Left colon (tissue), 2 donors: ENCODE measurements around the gene RBM33. TPM values are rescaled to one million over a fixed set of nuclear protein-coding genes. Genes with fewer than 3 reads are reported as not detected.

Experiments used
- ATAC-seq: fragments of 200-7000 bp; cut with Tn5 transposase; one replicate; pipeline ENCODE4 v1.9.1; 2020; ENCODE audit warnings: mild to moderate bottlenecking, moderate library complexity
- DNase-seq, 2 donors: peaks; one replicate each; pipeline ENCODE4 v3.0.0-alpha.2; 2020
- intact Hi-C, 2 donors: fragments of 100-400 bp; cut with DNase I in 1 of 2; cut with micrococcal nuclease in 1 of 2; formaldehyde crosslinking; loops; one replicate each; pipeline versions ENCODE4 v1.11.2 to v1.14.0; 2022; cut with DNase I, micrococcal nuclease
- total RNA-seq, 2 donors: library from RNA; stranded (reverse); fragmentation: NEBNext Ultra II Directional; extraction: Animal tissue kit (Norgen Biotek cat#: 25700); gene quantifications; one replicate each; pipeline ENCODE4 v1.2.1, GENCODE V29; 2021
- donor health status: DM: no; HTN: no; CAD: no.
- donor health status: DM: yes; HTN: yes; CAD: no.

The RBM33 gene
- total RNA-seq, 2 donors from 2014 or later, result 59.1 to 61.1 TPM

- intact Hi-C loops, result no loop called here
- DNase-seq (no peak), ATAC-seq (peak; percentile 64)
Observed at GRCh38 chr7:155702616-155703015, 58.2 kb downstream of the RBM33 start.

DNA sequence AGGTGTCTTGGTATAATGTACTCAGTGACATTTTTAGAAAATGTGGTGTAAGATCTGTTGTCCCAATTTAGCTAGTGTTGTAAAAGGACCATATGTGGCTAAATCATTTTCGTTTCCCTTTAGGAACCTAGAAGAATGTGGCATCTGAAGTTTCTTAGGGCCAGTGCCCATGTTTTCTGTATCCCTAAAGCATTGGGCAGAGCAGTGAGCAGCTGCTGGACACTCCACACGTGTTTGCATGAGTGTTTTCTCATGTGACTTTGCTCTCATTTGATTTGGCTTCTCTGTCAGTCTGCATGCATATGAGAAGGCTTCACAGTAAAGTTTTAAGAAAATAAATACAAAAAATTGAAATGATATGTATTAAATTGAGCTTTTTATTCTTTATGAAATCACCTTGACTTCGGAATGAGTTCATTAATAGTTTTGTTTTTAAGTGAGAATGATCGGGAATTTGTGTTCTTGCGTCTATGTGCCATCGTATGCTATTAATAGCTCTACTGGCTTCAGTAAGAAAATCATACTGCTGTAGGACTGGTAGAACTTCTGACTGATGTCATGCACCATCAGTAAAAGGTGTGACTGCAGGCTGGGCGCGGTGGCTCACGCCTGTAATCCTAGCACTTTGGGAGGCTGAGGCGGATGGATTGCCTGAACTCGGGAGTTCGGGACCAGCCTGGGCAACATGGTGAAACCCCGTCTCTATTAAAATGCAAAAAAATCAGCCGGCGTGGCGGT lies 61.3 kb downstream of the RBM33 start:
- DNase-seq (no peak), ATAC-seq (no peak)
- intact Hi-C loops, result no loop called here

DNA sequence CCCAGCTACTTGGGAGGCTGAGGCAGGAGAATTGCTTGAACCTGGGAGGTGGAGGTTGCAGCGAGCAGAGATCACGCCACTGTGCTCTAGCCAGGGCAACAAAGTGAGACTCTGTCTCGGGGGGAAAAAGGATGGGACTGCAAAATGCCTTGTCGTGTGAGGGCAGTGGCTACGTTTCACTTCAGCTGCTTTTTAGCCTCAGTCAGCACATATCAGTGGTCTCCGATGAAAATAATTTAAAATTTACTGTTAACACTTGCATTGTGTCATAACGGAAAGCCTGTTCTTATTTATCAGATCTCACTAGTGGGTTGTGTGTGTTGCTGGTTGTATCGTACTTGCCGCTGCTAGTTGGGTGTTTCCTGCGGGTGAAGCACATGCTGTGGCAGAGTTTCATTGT lies 61.9 kb downstream of the RBM33 start:
- DNase-seq, result no peak

DNA sequence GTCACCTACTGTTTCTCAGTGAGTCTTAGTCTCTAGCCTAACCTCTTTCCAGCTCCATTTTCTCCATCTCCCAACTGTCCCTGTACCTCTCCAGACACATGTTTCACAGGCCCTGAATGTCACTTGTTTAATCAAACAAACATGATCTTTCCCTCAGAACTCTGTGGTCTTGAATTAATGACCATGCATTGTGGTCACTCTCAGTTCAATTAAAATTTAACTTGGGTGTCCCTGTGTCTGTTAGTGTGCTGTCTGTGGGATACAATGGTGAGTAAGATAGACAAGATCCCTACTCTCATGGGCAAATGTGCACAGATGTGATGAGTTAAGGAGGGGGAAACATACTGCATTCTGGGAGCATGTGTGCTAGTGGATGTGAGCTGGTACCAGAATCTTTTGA lies 65.0 kb downstream of the RBM33 start:
- ATAC-seq (no peak), DNase-seq (no peak)
- intact Hi-C loops, result no loop called here

More for the DNA sequence above, 61.9 kb downstream of the RBM33 start:
- ATAC-seq, result no peak
- intact Hi-C loops, result no loop called here

- intact Hi-C loops, result no loop called here
- DNase-seq (no peak), ATAC-seq (no peak)
Observed at GRCh38 chr7:155710031-155710430, 65.6 kb downstream of the RBM33 start.

DNA sequence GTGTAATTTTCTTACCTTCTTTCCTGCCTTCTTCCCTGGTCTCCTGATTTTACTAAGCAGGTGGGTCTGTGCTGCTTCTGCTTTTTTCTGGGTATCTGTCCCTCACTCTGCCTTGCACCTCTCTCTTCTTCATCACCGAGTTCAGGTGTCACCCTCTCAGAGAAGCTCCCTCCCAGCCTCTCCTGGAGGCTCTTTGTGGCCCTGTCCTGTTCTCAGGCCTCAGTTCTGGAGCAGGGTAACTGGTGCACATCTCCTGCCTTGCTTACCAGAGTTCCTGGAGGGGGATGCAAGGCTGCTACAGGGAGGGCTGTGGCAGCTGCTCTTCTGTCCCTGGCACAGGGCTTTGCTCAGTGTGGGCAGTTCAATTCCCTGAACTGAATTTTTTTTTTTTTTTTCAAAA lies 66.1 kb downstream of the RBM33 start:
- DNase-seq (no peak), ATAC-seq (no peak)
- intact Hi-C loops, result no loop called here

- DNase-seq, result no peak
- no peak for ATAC-seq
- intact Hi-C loops, result no loop called here
Observed at GRCh38 chr7:155711081-155711480, 66.6 kb downstream of the RBM33 start.

DNA sequence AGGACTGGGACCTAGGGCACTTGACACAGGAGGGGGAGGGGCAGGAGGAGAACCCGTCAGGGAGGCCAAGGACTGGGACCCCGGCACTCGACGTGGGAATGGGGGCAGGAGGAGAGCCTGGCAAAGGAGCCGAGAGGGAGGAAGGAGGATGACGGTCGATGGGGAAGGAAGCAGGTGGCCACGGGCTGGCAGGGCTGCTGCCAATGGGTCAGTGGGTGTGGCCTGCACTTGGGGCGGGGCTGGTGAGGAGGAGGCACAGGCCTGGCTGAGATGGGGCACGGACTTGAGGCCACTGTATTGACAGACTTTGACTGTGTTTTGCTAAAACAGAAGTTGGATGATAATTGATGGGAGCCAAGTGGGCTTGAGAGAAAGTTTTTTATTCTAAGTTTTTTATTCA lies 68.9 kb downstream of the RBM33 start:
- ATAC-seq (peak; percentile 92), DNase-seq (peak; percentile 41 to 56)
- intact Hi-C loops, result no loop called here

DNA sequence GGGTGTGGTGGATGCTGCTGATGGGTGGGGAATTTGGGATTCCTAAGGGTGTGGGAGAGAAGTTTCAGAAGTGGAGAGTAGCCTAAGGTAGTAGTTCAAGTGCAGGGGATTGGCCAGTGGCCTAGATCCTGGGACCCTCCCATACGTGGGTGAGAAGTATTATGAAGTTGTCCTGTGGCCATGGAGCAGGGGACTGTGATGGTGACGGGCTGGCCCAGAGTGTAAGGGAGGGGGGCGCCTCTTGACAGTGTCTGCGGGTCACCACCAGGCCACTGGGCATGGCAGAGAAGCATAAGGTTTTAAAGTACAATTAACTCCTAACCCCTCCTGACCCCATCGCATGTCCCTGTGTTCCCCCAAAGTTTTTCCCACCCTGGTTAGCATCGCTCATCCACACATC lies 70.2 kb downstream of the RBM33 start:
- ATAC-seq (no peak), DNase-seq (no peak)
- intact Hi-C loops, result no loop called here

DNA sequence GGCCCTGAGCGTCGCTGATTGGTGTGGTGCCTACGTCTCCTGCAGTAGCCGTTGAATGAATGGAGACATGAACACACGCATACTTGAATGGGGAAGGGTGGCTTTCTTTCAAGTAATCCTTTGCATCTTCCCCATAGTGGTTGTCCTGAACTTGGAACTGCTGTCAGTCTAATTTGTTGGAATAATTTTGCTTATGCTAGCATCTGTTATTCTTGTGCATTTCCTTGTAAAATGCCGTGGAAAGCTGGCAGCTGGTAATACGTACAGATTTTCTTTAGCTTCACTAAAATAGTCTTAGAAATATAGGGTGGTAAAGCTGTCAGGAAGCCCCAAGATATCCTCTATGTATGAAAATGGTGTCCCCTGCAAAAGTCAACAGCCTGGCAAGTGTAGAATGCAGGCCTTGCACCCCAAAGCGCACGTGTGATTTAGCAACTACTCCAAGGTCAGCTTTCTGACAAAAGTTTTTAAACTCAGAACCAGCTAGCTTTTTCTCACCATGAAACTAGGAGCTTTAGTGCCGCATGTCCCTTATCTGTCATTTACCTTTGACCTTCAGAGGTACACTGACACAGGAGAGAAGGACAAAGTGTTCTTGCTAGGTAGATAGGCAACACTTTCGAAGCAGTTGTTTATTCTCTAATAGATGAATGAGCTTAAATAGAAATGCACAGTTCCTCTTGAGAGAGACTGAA lies 70.8 kb downstream of the RBM33 start:
- intact Hi-C loops, result no loop called here
- DNase-seq, result no peak
- ATAC-seq, result no peak

GRCh38 chr7:155717010-155717744 lies 72.7 kb downstream of the RBM33 start:
- intact Hi-C loops, result no loop called here
- ATAC-seq, result no peak
- DNase-seq, result no peak

DNA sequence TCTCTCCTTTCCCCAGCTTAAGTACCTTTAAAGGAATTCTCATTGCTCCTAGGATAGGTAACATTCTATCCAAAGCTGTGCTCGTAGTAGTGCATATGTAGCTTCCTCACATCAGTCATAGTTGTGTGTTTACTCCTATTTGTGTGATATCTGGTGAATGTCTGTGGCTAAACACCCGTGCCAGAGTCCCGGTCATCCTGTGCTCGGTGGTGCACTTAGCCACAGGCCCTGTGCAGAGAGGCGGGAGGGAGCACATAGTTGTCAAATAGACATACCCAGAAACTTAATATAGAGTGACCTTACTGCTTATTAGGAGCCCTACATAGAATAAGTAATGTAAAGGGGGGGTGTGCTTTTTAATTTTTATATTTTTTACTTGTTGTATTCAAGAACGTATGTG lies 76.6 kb downstream of the RBM33 start:
- DNase-seq (no peak), ATAC-seq (no peak)
- intact Hi-C loops, result no loop called here

DNA sequence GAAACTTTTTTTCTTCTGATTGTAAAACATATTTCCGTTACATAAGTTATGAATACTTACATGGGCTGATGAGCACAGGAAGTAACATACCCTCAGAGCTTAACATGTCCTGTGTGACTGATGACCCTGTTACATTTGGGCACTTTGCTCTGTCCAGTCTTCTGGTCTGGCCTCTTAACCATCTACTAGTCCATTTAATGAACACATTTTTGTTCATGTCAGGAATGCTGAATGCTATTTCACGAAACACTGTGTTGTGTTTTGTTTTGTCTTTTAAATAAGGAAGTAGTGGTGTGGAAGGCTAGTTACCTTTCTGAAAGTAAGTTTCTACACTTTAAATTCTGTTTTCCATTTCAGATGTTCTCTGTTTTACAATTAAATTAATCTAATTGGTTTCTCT lies 77.7 kb downstream of the RBM33 start:
- ATAC-seq, result no peak
- DNase-seq, result no peak
- intact Hi-C loops, result no loop called here

- ATAC-seq (no peak), DNase-seq (no peak)
- intact Hi-C loops, result no loop called here
Observed at GRCh38 chr7:155722936-155723335, 78.5 kb downstream of the RBM33 start.

DNA sequence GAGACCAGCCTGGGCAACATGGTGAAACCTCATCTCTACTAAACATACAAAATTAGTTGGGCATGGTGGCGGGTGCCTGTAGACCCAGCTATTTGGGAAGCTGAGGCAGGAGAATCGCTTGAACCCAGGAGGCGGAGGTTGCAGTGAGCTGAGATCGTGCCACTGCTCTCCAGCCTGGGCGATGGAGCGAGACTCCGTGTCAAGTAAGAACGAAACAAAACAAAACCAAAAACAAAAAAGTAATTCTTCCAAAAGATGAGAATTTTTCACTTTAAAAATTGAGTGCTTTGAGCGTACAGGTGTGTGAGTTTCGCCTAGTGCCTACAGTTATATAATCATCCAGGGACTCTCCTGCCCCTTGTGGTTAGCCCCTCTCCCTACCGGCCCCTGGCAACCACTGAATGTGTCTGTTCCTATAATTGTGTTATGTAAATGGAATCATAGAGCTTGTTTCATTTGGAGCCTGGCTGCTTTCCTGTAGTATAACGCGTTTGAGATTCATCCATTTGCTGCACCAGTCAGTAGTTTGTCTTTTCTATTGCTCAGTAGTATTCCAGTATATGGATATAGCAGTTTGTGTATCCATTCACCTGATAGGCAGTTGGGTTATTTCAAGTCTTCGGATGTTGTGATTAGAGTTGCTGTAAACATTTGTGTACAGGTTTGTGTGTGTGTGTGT lies 80.0 kb downstream of the RBM33 start:
- ATAC-seq, result peak; percentile 28

DNA sequence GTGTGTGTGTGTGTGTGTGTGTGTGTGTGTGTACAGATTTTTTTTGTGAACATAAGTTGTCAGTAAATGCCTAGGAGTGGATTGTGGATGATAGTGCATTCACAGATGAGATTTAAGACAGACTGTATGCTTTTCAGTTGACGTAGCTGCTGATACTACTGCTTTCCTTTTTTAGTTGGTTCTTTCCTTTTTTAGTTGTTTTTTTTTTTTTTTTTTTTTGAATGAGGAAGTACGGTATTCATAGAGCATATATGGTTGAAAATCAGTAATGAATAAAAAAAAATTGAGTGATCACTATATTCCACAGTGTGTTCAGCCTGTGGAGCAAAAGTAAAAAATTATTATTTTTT lies 80.5 kb downstream of the RBM33 start:
- intact Hi-C loops, result no loop called here
- DNase-seq, result no peak

More for the DNA sequence above, 80.0 kb downstream of the RBM33 start:
- intact Hi-C loops, result no loop called here
- DNase-seq, result no peak

GRCh38 chr7:155727616-155728015 lies 83.2 kb downstream of the RBM33 start:
- no peak for DNase-seq
- ATAC-seq, result no peak
- intact Hi-C loops, result no loop called here

More for the DNA sequence above, 80.5 kb downstream of the RBM33 start:
- no peak for ATAC-seq

GRCh38 chr7:155728116-155728515 lies 83.7 kb downstream of the RBM33 start:
- no peak for DNase-seq
- no peak for ATAC-seq
- intact Hi-C loops, result no loop called here

DNA sequence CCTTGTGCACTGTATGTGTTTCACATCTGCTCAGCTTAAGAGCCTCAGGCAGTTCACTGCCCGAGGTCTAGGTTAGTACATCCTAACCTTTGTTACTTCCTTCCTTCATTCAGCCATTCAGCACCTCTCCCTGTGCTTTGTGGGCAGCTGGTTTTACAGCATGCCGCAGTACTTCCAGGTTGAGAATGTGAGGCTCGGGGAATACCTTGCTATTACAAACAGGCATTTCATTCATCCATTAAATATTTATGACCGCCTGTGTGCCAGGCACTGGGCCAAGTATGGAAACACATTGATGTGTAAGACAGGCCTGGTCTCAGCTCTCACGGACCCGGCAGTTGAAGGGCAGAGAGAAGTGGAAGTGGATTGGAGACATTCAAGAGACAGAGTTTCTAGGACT lies 85.4 kb downstream of the RBM33 start:
- ATAC-seq (peak; percentile 98), DNase-seq (peak; percentile 40 to 59)
- intact Hi-C loops, result no loop called here

GRCh38 chr7:155731380-155731779 lies 86.9 kb downstream of the RBM33 start:
- intact Hi-C loops, result no loop called here
- no peak for DNase-seq
- ATAC-seq, result no peak
